ENCODE data around the gene DCC.

- no peak for TF ChIP-seq EZH2 (IDR thresholded peaks at IDR 0.05; ENCODE audit: low read length, unreplicated experiment)
- TF ChIP-seq, protein P1, sequence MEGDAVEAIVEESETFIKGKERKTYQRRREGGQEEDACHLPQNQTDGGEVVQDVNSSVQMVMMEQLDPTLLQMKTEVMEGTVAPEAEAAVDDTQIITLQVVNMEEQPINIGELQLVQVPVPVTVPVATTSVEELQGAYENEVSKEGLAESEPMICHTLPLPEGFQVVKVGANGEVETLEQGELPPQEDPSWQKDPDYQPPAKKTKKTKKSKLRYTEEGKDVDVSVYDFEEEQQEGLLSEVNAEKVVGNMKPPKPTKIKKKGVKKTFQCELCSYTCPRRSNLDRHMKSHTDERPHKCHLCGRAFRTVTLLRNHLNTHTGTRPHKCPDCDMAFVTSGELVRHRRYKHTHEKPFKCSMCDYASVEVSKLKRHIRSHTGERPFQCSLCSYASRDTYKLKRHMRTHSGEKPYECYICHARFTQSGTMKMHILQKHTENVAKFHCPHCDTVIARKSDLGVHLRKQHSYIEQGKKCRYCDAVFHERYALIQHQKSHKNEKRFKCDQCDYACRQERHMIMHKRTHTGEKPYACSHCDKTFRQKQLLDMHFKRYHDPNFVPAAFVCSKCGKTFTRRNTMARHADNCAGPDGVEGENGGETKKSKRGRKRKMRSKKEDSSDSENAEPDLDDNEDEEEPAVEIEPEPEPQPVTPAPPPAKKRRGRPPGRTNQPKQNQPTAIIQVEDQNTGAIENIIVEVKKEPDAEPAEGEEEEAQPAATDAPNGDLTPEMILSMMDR (conservative IDR thresholded peaks at IDR 0.05; ENCODE audit: low read depth, low read length) = no peak
- no peak for TF ChIP-seq EZH2phosphoT487 (IDR thresholded peaks at IDR 0.05; ENCODE audit: borderline replicate concordance, low read length)
Measured at GRCh38 chr18:52748343-52748742, 408.3 kb downstream of the DCC start.

All from PC-3 (cell line).